Transverse colon (tissue), 4 donors: ENCODE results near the gene IER5.

ENCODE experiments used
- CTCF ChIP-seq, 5 experiments: fragments of 200-600 bp in 3 of 5; fragments of 450-650 bp in 2 of 5; sonication (generic) in 3 of 5; IDR thresholded peaks; 1 replicate in 2 of 5; 2 replicates in 3 of 5; pipeline ENCODE4 v1.5.1; 2016 to 2017; ENCODE audit warnings: antibody characterized with exemption in 5 of 5, inconsistent platforms in 3 of 5, mild to moderate bottlenecking in 2 of 5, moderate library complexity in 1 of 5
- POLR2A ChIP-seq: fragments of 450-650 bp; IDR thresholded peaks from one replicate; pipeline ENCODE4 v1.6.1; 2016; ENCODE audit warnings: antibody characterized with exemption, mild to moderate bottlenecking, moderate library complexity
- POLR2AphosphoS5 ChIP-seq, 3 donors: sonication (generic); formaldehyde crosslinking; IDR thresholded peaks; one replicate each; pipeline ENCODE4 v1.6.1; 2016; ENCODE audit warnings: antibody characterized with exemption in 3 of 3

GRCh38 chr1:181049378-181049777 is 39.1 kb upstream of the IER5 start:
- TF ChIP-seq POLR2AphosphoS5 (IDR thresholded peaks at IDR 0.05) (no peak), CTCF (IDR thresholded peaks at IDR 0.05) (no peak), POLR2A (no peak)
